Fibroblast of skin of scalp (primary cell): ENCODE results near the gene PDE6C.
A peak's percentile ranks its signal among the peaks of the same experiment; 100 is the strongest.

Experiments used
- DNase-seq: peaks from one replicate; pipeline ENCODE4 v3.0.0-alpha.2; 2013

PDE6C gene

DNA sequence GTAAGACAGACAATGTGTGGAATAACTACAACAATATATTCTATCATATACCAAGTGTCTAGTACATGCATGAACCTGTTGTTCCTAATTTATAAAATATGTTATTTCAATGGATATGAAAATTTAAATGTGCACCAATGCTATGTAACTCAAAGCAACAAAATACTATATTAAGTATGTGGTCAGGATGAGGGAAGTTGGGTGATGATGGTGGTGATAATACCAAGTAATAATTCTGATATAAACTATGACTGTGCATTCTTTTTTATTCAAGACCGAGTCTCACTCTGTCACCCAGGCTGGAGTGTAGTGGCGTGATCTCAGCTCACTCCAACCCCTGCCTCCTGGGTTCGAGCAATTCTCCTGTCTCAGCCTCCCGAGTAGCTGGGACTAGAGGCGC, 92.1 kb downstream of the PDE6C start:
- DNase-seq = no peak

DNA sequence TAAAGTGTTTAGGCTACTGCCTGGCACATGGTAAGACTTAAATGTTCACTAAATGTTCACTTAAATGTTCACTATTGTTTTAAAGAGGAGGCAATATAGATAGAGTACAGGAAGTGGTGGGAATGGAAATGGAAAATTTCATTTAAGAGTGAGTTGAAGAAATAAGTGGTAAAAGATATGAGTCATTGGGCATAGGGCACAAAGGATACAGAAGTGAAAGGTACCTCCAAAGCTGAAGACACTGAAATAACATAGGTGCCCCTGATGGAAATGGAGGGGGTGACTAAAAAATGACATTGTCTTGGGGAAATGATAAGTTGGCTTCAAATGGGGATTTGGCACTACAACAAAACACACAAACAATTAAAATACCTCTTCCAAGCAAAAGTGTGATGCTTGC, 95.3 kb downstream of the PDE6C start:
- DNase-seq = no peak

DNA sequence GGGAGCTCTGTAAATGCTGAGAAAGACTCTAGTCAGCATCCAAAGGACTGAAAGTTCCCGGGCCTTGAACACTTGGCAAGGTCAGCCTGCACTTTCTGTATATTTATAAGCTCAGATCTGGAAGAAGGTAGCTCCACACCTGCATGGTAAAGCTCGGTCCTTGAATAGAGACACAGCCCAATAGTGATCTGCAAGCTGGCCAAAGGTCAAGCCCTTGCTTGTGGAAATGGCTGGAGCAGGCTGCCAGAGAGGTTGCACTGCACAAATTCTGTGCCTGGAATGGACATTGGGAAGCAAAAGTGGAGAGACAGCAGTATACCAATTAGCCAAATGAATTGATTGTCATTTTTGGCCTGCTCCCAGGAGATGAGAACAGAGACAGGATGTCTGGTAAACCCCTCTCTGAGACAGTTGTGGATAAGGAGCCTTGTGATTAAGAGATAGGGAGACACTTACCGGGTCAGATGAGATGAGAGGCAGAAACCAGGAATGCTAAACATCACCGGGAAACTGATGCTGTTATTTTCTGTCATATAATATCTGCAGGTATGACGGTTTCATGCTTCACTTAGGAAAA, 98.1 kb downstream of the PDE6C start:
- no peak for DNase-seq

DNA sequence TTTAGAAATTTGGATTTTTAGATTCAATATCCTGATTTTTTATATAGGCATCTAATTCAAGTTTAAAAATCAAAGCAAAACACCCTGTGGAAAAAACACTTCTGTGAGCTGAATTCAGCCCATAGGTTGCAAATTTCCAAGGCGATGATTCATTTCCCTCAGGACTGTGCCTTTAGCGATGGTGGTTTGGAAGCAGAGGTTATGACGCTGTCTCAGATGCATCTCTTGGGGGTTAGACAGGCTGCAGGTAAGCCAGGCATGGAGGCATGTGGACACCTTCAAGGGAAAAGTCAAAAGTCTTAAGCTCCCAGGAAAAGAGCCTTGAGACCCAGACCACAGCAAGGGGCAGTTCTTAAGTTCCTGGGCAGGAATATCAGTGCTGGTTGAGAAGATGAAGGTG, 99.6 kb downstream of the PDE6C start:
- DNase-seq = peak; percentile 2

DNA sequence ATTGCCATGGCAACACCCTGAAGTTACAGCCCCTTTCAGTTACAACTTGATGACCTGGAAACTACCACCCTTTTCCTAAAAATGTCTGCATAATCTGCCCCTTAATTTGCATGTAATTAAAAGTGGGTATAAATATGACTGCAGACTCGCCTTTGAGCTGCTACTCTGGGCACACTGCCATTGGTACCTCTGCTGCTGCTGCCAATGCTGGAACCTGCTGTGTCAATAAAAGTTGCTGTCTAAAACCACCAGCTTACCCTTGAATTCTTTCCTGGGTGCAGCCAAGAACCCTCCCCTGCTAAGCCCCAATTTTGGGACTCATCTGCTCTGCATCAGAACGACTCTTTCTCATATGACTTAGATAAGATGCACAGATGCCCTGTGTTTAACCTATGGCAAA, 100.3 kb downstream of the PDE6C start:
- no peak for DNase-seq

DNA sequence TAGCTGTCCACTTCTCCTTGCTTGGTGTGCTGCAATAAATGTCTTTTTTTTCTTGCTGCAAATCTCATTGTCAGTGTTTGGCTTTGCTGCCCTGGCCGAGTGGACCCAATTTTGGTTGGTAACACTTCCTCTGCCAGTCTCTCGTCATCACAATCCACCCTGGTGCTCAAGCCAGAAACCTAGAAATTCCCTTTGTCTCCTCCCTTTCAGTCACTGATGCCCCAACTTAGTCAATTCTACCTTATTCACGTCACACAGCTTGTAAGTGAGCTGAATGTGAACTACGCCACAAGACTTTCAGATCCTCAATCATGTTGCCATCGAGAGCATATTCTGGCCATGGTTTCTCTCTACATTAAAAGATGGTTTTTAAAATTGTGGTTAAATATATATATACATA, 103.0 kb downstream of the PDE6C start:
- no peak for DNase-seq
